ENCODE results near the gene SSC5D. TPM values are rescaled to one million over a fixed set of nuclear protein-coding genes. Genes with fewer than 3 reads are reported as not detected.

SSC5D gene
- total and polyA plus RNA-seq, 10 donors: 0.61 to 30.6 (median 16.2) TPM

DNA sequence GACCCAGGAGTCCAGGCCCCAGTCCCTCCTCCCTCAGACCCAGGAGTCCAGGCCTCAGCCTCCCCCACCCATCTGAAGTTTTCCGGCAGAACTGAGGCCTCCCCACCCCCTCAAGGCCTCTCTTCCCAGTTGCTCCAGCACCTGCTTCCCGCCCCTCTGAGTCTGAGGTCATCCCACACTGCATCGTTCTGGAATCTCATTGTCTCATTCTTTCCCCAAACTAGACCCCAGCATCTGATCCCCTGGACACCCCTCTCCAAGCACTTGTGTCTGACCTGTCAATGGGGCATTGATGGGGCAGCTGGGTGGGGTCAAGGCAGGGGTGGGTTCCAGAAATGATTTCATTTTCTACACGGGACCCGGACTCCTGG is 49.5 kb downstream of the SSC5D start:
- Histone ChIP-seq H3K4me1 (no peaks in the 10 kb centered on the region), H3K4me3 (no peak overlapping the region), H3K27me3 (replicated peaks in 1 of 7) (peaks cover 0 to 22% (median 0%) of the 10 kb centered on the region in 7 donors), H3K36me3 (no peaks in the 10 kb centered on the region), H3K9me3 (no peaks in the 10 kb centered on the region), H3K27ac (no peak overlapping the region)
- TF ChIP-seq POLR2A (IDR thresholded peaks at IDR 0.05): no peak
- TF ChIP-seq, protein P1, sequence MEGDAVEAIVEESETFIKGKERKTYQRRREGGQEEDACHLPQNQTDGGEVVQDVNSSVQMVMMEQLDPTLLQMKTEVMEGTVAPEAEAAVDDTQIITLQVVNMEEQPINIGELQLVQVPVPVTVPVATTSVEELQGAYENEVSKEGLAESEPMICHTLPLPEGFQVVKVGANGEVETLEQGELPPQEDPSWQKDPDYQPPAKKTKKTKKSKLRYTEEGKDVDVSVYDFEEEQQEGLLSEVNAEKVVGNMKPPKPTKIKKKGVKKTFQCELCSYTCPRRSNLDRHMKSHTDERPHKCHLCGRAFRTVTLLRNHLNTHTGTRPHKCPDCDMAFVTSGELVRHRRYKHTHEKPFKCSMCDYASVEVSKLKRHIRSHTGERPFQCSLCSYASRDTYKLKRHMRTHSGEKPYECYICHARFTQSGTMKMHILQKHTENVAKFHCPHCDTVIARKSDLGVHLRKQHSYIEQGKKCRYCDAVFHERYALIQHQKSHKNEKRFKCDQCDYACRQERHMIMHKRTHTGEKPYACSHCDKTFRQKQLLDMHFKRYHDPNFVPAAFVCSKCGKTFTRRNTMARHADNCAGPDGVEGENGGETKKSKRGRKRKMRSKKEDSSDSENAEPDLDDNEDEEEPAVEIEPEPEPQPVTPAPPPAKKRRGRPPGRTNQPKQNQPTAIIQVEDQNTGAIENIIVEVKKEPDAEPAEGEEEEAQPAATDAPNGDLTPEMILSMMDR (IDR thresholded peaks at IDR 0.05 in 8 of 11, conservative IDR thresholded peaks at IDR 0.05 in 3 of 11): no peak
- TF ChIP-seq POLR2AphosphoS5 (IDR thresholded peaks at IDR 0.05): no peak
- 50 to 91% (median 61%) methylated on average over 5 of the region's 5 CpGs for WGBS, 5 donors
- DNase-seq: no peak
- intact Hi-C loops (cut with DNase I; ENCODE audit: low total_unique reads): no loop called here

DNA sequence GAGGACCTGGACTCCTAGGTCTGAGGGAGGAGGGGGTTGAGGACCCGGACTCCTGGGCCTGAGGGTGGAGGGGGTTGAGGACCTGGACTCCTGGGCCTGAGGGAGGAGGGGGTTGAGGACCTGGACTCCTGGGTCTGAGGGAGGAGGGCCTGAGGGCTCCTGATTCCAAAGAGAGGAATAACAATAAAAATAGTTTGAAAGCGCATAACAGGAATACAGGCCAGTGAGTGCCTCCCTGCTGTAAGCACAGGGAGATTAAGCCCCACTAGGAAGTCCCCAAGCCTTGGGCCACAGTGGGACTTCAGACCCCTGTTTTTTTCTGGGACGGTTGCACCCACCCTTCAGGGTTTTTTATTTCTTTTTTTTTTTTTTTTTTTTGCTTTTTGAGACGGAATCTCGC is 49.9 kb downstream of the SSC5D start:
- Histone ChIP-seq H3K4me3 (no peak overlapping the region), H3K27ac (no peak overlapping the region), H3K4me1 (no peaks in the 10 kb centered on the region), H3K36me3 (no peaks in the 10 kb centered on the region), H3K9me3 (no peaks in the 10 kb centered on the region), H3K27me3 (replicated peaks in 1 of 7) (peaks cover 0 to 18% (median 0%) of the 10 kb centered on the region in 7 donors)
- 87 to 90% (median 88%) methylated on average over 5 of the region's 5 CpGs for WGBS, 5 donors
- intact Hi-C loops (cut with DNase I; ENCODE audit: low total_unique reads): no loop called here
- DNase-seq: no peak
- TF ChIP-seq POLR2A (IDR thresholded peaks at IDR 0.05) (no peak), POLR2AphosphoS5 (IDR thresholded peaks at IDR 0.05) (no peak)
- TF ChIP-seq, protein P1 (IDR thresholded peaks at IDR 0.05 in 8 of 11, conservative IDR thresholded peaks at IDR 0.05 in 3 of 11): no peak

DNA sequence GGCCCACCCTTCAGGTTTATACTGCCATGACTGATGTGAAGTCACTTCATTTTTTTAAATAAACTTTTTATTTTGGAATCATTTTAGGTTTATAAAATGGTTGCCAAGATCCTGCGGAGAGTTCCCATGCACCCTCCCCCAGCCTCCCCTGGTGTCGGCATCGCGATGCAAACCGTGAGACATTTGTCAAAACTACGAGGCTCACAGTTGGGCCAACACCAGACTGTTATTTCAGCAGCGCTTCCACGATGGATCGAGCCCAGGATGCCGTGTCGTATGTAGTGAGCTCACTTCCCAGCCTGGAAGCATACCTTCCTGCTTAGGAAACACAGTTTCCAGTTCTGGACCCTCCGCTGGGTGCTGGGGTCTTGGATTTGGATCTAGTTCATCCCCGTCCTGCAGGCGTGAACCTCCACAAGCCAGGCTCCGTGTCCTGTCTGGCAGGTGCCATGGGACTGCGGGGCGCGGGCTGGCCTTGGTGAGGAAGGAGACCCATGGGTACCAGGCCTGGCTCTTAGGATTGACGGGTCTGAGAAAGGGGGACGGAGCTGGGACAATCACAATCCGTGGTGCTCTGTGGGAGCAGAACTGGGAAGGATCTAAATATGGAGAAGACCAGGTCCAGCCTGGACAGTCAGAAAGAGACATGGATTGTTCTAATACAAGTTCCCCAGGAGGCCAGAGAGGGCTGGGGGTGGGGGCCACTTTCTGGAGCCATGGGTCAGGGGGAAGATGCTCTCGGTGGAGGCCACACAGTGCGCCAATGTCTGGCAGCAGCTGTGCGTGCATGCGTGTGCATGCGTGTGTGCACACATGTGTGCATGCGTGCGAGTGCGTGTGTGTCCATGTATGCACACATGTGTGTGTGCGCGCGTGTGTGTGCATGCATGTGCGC is 51.1 kb downstream of the SSC5D start:
- intact Hi-C loops (cut with DNase I; ENCODE audit: low total_unique reads): no loop called here
- TF ChIP-seq POLR2AphosphoS5 (IDR thresholded peaks at IDR 0.05) (no peak), POLR2A (IDR thresholded peaks at IDR 0.05) (no peak)
- TF ChIP-seq, protein P1 (IDR thresholded peaks at IDR 0.05 in 8 of 11, conservative IDR thresholded peaks at IDR 0.05 in 3 of 11): no peak
- Histone ChIP-seq H3K27me3 (replicated peaks in 1 of 7) (peaks cover 0 to 22% (median 0%) of the 10 kb centered on the region in 7 donors), H3K4me1 (no peaks in the 10 kb centered on the region), H3K27ac (no peak overlapping the region), H3K36me3 (no peaks in the 10 kb centered on the region), H3K9me3 (no peaks in the 10 kb centered on the region), H3K4me3 (no peak overlapping the region)
- DNase-seq: no peak
- WGBS, 5 donors: 86 to 89% (median 87%) methylated on average over 33 of the region's 33 CpGs

DNA sequence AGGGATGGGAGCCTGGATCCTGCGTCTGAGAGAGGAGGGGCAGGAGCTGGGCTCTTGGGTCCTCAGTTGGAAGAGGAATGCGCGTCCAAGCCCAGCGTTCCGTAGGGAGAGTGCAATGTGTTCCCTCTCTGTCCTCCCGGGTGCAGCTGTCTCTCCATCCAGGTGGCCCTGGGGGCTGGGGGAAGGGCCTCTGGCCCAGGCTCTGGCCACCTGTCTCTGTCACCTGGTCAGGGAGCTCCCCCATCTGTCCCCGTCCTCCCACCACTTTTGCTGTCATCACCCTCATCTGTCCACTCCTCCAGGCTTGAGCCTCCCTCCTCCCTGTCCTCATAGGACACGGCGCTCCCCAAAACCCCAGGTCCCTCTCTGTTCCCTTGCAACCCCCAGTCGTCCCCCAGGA is 52.4 kb downstream of the SSC5D start:
- no peak for DNase-seq
- intact Hi-C loops (cut with DNase I; ENCODE audit: low total_unique reads): no loop called here
- 68 to 73% (median 70%) methylated on average over 10 of the region's 10 CpGs for WGBS, 5 donors
- Histone ChIP-seq H3K36me3 (no peaks in the 10 kb centered on the region), H3K27me3 (replicated peaks in 1 of 7) (peaks cover 0 to 34% (median 0%) of the 10 kb centered on the region in 7 donors), H3K4me1 (no peaks in the 10 kb centered on the region), H3K27ac (no peak overlapping the region), H3K4me3 (no peak overlapping the region), H3K9me3 (no peaks in the 10 kb centered on the region)
- TF ChIP-seq POLR2A (IDR thresholded peaks at IDR 0.05) (no peak), POLR2AphosphoS5 (IDR thresholded peaks at IDR 0.05) (no peak)
- TF ChIP-seq, protein P1 (IDR thresholded peaks at IDR 0.05 in 8 of 11, conservative IDR thresholded peaks at IDR 0.05 in 3 of 11): no peak

All from spleen (tissue), 11 donors.